Neural progenitor cell (in vitro differentiated cells): ENCODE results near the gene MN1. TPM values are rescaled to one million over a fixed set of nuclear protein-coding genes. Genes with fewer than 3 reads are reported as not detected.

Experiments
- DNase-seq: peaks from one replicate; pipeline ENCODE4 v3.0.0-alpha.2; 2016; ENCODE audit warnings: low spot score
- H2AFZ ChIP-seq: fragments of 200-600 bp; sonication (generic); replicated peaks from 2 replicates; pipeline ENCODE4 v1.6.1; 2016; ENCODE audit warnings: antibody characterized with exemption
- H3F3A ChIP-seq: fragments of 200-600 bp; sonication (generic); 2 replicates; pipeline ENCODE4 v1.6.1; 2016; ENCODE audit warnings: antibody characterized with exemption, low read depth
- H3K27ac ChIP-seq: fragments of 200-600 bp; sonication (generic); 2 replicates; pipeline ENCODE4 v1.5.1; 2016; ENCODE audit warnings: mild to moderate bottlenecking
- H3K27me3 ChIP-seq: fragments of 200-600 bp; sonication (generic); 2 replicates; pipeline ENCODE4 v1.6.1; 2016; ENCODE audit warnings: mild to moderate bottlenecking, moderate library complexity
- H3K36me3 ChIP-seq: fragments of 200-600 bp; sonication (generic); 2 replicates; pipeline ENCODE4 v1.5.1; 2016
- H3K4me1 ChIP-seq: fragments of 200-600 bp; sonication (generic); 2 replicates; pipeline ENCODE4 v1.6.1; 2016; ENCODE audit warnings: mixed run types
- H3K4me2 ChIP-seq: fragments of 200-600 bp; sonication (generic); 2 replicates; pipeline ENCODE4 v1.6.1; 2016
- H3K4me3 ChIP-seq: fragments of 200-600 bp; sonication (generic); 2 replicates; pipeline ENCODE4 v1.5.1; 2016
- H3K79me2 ChIP-seq: fragments of 200-600 bp; sonication (generic); 2 replicates; pipeline ENCODE4 v1.6.1; 2016; ENCODE audit warnings: low read depth
- H3K9ac ChIP-seq: fragments of 200-600 bp; sonication (generic); 2 replicates; pipeline ENCODE4 v1.6.1; 2016
- H3K9me3 ChIP-seq: fragments of 200-600 bp; sonication (generic); 2 replicates; pipeline ENCODE4 v1.5.1; 2016; ENCODE audit warnings: low read depth
- H4K20me1 ChIP-seq: fragments of 200-600 bp; sonication (generic); 2 replicates; pipeline ENCODE4 v1.6.1; 2016; ENCODE audit warnings: low read depth
- H3K27ac Mint-ChIP-seq: 3 replicates; pipeline ENCODE4 v1.8.0; 2021; ENCODE audit warnings: mixed read lengths
- H3K27me3 Mint-ChIP-seq: 2 replicates; pipeline ENCODE4 v1.8.0; 2022; ENCODE audit warnings: low read depth, mild to moderate bottlenecking, inconsistent platforms, moderate library complexity, mixed read lengths; ENCODE audit not compliant: insufficient read depth
- H3K36me3 Mint-ChIP-seq: 3 replicates; pipeline ENCODE4 v1.8.0; 2021; ENCODE audit warnings: mixed read lengths
- H3K4me1 Mint-ChIP-seq: 3 replicates; pipeline ENCODE4 v1.8.0; 2021; ENCODE audit warnings: mixed read lengths
- H3K4me3 Mint-ChIP-seq: 3 replicates; pipeline ENCODE4 v1.8.0; 2021; ENCODE audit warnings: mild to moderate bottlenecking, moderate library complexity, mixed read lengths
- H3K9me3 Mint-ChIP-seq: 3 replicates; pipeline ENCODE4 v1.8.0; 2020; ENCODE audit warnings: mixed read lengths
- EZH2 ChIP-seq: fragments of 200-600 bp; sonication (generic); IDR thresholded peaks from 2 replicates; pipeline ENCODE4 v1.6.1; 2017; ENCODE audit warnings: antibody characterized with exemption, mild to moderate bottlenecking, moderate library complexity
- EZH2phosphoT487 ChIP-seq: fragments of 200-600 bp; sonication (generic); IDR thresholded peaks from 2 replicates; pipeline ENCODE4 v1.6.1; 2017; ENCODE audit warnings: antibody characterized with exemption
- total RNA-seq: library from RNA; depleted of rRNA; stranded (reverse); fragments of >200 nt; gene quantifications from 2 replicates; pipeline ENCODE4 v1.2.3, GENCODE V29; 2015; ENCODE audit warnings: low replicate concordance
- TF ChIP-seq, protein P1 (sequence below): fragments of 200-600 bp; sonication (generic); IDR thresholded peaks from 2 replicates; pipeline ENCODE4 v1.5.1; 2017; ENCODE audit warnings: antibody characterized with exemption, mild to moderate bottlenecking

Gene MN1
- total RNA-seq, 1 donor from 2014 or later = 13.3 TPM

DNA sequence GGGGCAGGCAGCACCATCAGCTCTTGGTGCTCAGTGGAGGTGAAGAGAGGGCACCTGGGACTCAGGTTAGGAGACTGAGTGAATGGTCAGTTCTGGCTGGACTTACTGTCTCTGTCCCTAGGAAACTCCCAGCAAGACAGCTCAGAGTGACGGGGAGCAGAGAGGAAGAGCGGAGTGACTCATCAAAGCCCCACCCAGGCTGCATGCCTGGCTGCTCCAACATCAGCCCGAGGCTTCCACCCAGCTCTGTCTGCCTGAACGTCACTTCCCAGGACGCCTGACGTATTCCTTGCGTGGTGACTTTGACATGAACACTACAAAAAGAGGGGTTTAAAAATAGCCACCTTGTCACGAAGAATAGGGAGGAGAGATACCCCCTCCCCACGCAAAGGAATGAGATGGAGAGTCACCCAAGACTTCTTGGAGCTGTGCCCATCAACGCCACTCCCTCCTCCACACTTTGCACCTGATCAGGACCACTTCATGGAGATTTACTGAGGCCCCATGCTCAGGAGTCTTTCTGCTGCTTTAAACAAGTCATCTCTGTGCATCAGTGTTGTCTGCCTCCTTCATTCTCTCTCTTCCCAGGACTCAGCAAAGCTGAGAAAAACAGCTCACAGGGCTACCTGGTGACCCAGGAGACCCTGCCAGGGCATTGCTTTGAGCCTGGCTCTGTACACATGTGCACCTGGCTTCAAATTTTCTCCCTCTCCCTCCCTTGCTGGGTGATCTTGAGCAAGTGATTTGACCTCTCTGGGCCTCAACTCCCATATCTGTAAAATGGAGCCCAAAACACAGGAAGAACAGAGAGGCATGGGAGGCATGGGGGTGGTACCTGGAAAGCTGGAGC, 83.1 kb downstream of the MN1 start:
- Histone ChIP-seq H3K9me3 (no peaks in the 10 kb centered on the region), H3K27me3 (no peaks in the 10 kb centered on the region), H3K4me1 (peaks cover 25% of the 10 kb centered on the region), H3K36me3 (no peaks in the 10 kb centered on the region), H3K27ac (no peak overlapping the region), H3K4me3 (no peak overlapping the region), H3K79me2 (no peaks in the 10 kb centered on the region), H3F3A (peaks cover 15% of the 10 kb centered on the region), H2AFZ (no peak overlapping the region), H3K4me2 (no peak overlapping the region), H4K20me1 (no peaks in the 10 kb centered on the region), H3K9ac (no peak overlapping the region)
- peak overlapping the region; percentile 33 for H3K27ac Mint-ChIP-seq
- peak overlapping the region; percentile 47 for H3K4me3 Mint-ChIP-seq
- H3K36me3 Mint-ChIP-seq = no peaks in the 10 kb centered on the region
- no peak for DNase-seq
- peaks cover 61% of the 10 kb centered on the region for H3K4me1 Mint-ChIP-seq
- TF ChIP-seq, protein P1, sequence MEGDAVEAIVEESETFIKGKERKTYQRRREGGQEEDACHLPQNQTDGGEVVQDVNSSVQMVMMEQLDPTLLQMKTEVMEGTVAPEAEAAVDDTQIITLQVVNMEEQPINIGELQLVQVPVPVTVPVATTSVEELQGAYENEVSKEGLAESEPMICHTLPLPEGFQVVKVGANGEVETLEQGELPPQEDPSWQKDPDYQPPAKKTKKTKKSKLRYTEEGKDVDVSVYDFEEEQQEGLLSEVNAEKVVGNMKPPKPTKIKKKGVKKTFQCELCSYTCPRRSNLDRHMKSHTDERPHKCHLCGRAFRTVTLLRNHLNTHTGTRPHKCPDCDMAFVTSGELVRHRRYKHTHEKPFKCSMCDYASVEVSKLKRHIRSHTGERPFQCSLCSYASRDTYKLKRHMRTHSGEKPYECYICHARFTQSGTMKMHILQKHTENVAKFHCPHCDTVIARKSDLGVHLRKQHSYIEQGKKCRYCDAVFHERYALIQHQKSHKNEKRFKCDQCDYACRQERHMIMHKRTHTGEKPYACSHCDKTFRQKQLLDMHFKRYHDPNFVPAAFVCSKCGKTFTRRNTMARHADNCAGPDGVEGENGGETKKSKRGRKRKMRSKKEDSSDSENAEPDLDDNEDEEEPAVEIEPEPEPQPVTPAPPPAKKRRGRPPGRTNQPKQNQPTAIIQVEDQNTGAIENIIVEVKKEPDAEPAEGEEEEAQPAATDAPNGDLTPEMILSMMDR = no peak
- TF ChIP-seq EZH2 (no peak), EZH2phosphoT487 (no peak)
- peaks cover 4% of the 10 kb centered on the region for H3K9me3 Mint-ChIP-seq
- H3K27me3 Mint-ChIP-seq = peaks cover 7% of the 10 kb centered on the region

DNA sequence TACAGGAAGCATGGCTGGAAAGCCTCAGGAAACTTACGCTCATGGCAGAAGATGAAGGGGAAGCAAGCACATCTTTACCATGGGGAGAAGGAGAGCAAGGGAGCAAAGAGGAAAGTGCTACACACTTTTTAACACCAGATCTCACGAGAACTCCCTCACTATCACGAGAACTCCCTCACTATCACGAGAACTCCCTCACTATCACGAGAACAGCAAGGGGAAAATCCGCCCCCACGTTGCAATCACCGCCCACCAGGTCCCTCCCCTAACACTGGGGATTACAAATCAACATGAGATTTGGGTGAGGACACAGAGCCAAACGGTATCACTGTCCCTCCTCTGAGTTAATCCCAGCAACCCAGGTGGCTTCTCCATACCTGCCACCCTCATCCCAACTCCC, 84.5 kb downstream of the MN1 start:
- Histone ChIP-seq H3K36me3 (no peaks in the 10 kb centered on the region), H3K9ac (no peak overlapping the region), H3K27me3 (no peaks in the 10 kb centered on the region), H3K79me2 (no peaks in the 10 kb centered on the region), H3K27ac (no peak overlapping the region), H3K9me3 (no peaks in the 10 kb centered on the region), H3K4me2 (no peak overlapping the region), H3K4me3 (no peak overlapping the region), H3F3A (peaks cover 23% of the 10 kb centered on the region), H3K4me1 (peaks cover 31% of the 10 kb centered on the region), H2AFZ (no peak overlapping the region), H4K20me1 (no peaks in the 10 kb centered on the region)
- Mint-ChIP-seq H3K4me1 (peaks cover 68% of the 10 kb centered on the region), H3K36me3 (no peaks in the 10 kb centered on the region), H3K4me3 (no peak overlapping the region), H3K9me3 (peaks cover 2% of the 10 kb centered on the region), H3K27ac (peak overlapping the region; percentile 4), H3K27me3 (peaks cover 7% of the 10 kb centered on the region)
- TF ChIP-seq EZH2 = no peak
- DNase-seq = no peak

DNA sequence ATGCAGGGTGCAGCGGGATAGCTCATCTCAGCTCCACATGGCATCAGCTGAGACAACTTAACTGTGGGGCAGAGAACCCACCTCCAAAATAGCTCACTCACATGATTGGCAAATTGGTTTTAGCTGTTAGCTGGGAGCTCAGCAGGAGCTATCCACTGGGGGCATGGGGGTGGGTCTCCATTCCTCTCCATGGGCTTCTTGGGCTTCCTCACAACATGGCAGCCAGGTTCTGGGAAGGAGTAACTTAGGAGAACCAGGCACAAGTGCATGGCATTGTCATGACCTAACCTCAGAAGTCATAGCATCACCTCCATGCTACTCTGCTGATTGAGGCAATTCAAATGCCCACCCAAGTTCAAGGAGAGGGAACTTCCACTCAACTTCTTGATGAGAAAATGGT, 85.5 kb downstream of the MN1 start:
- H3K27ac ChIP-seq = no peak overlapping the region
- H3K9me3 ChIP-seq = no peaks in the 10 kb centered on the region
- H3K79me2 ChIP-seq = no peaks in the 10 kb centered on the region
- TF ChIP-seq, protein P1 = no peak
- TF ChIP-seq EZH2 = no peak
- TF ChIP-seq EZH2phosphoT487 = peak; percentile 9
- H4K20me1 ChIP-seq = no peaks in the 10 kb centered on the region
- no peak overlapping the region for H3K4me2 ChIP-seq
- no peak overlapping the region for H2AFZ ChIP-seq
- DNase-seq = no peak
- H3K36me3 Mint-ChIP-seq = no peaks in the 10 kb centered on the region
- no peak overlapping the region for H3K4me3 Mint-ChIP-seq
- peaks cover 31% of the 10 kb centered on the region for H3K4me1 ChIP-seq
- no peak overlapping the region for H3K9ac ChIP-seq
- no peaks in the 10 kb centered on the region for H3K36me3 ChIP-seq
- peaks cover 23% of the 10 kb centered on the region for H3F3A ChIP-seq
- no peaks in the 10 kb centered on the region for H3K27me3 ChIP-seq
- peaks cover 69% of the 10 kb centered on the region for H3K4me1 Mint-ChIP-seq
- no peaks in the 10 kb centered on the region for H3K9me3 Mint-ChIP-seq
- H3K4me3 ChIP-seq = no peak overlapping the region
- H3K27me3 Mint-ChIP-seq = peaks cover 9% of the 10 kb centered on the region
- H3K27ac Mint-ChIP-seq = peak overlapping the region; percentile 46

DNA sequence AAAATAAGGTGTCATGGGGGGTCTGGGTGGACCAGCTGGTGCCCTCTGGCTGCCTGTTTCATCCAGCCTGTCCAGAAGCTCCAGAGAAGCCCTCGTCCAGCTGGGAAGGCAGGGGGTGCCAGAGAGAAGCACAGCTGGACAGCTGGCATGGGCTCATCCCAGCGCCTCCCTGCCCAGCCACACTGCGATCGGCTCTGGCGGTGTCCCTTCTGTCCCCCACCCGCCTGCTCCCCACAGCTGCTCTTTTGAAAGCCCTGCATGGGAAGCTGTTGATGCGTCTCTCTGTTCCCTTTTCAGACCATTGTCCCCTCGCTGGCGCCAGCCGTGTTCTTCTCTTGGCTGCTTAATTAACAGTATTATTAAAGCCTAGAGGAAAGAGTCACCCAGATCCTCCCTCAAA, 86.5 kb downstream of the MN1 start:
- H4K20me1 ChIP-seq = no peaks in the 10 kb centered on the region
- H3K27me3 Mint-ChIP-seq = peaks cover 13% of the 10 kb centered on the region
- no peaks in the 10 kb centered on the region for H3K79me2 ChIP-seq
- H3K27me3 ChIP-seq = no peaks in the 10 kb centered on the region
- DNase-seq = peak; percentile 80
- H3K4me3 ChIP-seq = no peak overlapping the region
- peaks cover 31% of the 10 kb centered on the region for H3K4me1 ChIP-seq
- no peak overlapping the region for H3K27ac ChIP-seq
- TF ChIP-seq, protein P1 = peak; percentile 40
- TF ChIP-seq EZH2 = no peak
- peak; percentile 52 for TF ChIP-seq EZH2phosphoT487
- no peaks in the 10 kb centered on the region for H3K9me3 Mint-ChIP-seq
- no peak overlapping the region for H3K9ac ChIP-seq
- peak overlapping the region; percentile 57 for H3K4me2 ChIP-seq
- no peaks in the 10 kb centered on the region for H3K36me3 Mint-ChIP-seq
- H2AFZ ChIP-seq = no peak overlapping the region
- no peak overlapping the region for H3K4me3 Mint-ChIP-seq
- peak overlapping the region; percentile 74 for H3K27ac Mint-ChIP-seq
- no peaks in the 10 kb centered on the region for H3K36me3 ChIP-seq
- peaks cover 67% of the 10 kb centered on the region for H3K4me1 Mint-ChIP-seq
- no peaks in the 10 kb centered on the region for H3K9me3 ChIP-seq
- H3F3A ChIP-seq = peaks cover 23% of the 10 kb centered on the region
